Neural crest cell (in vitro differentiated cells): ENCODE results near the gene KCNJ4. TPM values are rescaled to one million over a fixed set of nuclear protein-coding genes. Genes with fewer than 3 reads are reported as not detected.

Experiments used
- DNase-seq: peaks from one replicate; pipeline ENCODE4 v3.0.0; 2021; ENCODE audit warnings: low read depth, mixed read lengths, low spot score
- H3K27ac Mint-ChIP-seq: one replicate; pipeline ENCODE4 v1.8.0; 2021; ENCODE audit warnings: mild to moderate bottlenecking, mixed read lengths; ENCODE audit not compliant: unreplicated experiment
- H3K27me3 Mint-ChIP-seq: 2 replicates; pipeline ENCODE4 v1.8.0; 2021; ENCODE audit warnings: low read depth, mild to moderate bottlenecking, mixed read lengths
- H3K36me3 Mint-ChIP-seq: 2 replicates; pipeline ENCODE4 v1.8.0; 2021; ENCODE audit warnings: low read depth, mild to moderate bottlenecking, mixed read lengths
- H3K4me1 Mint-ChIP-seq: 2 replicates; pipeline ENCODE4 v1.8.0; 2021; ENCODE audit warnings: mixed read lengths
- H3K4me3 Mint-ChIP-seq: one replicate; pipeline ENCODE4 v1.8.0; 2021; ENCODE audit warnings: mild to moderate bottlenecking, mixed read lengths
- H3K9me3 Mint-ChIP-seq: 2 replicates; pipeline ENCODE4 v1.8.0; 2021; ENCODE audit warnings: mixed read lengths
- total RNA-seq: library from RNA; stranded (reverse); gene quantifications from 2 replicates; pipeline ENCODE4 v1.2.1, GENCODE V29; 2021
- TF ChIP-seq, protein P1 (sequence below): fragments of 200-600 bp; sonication (generic); conservative IDR thresholded peaks from 2 replicates; pipeline ENCODE4 v1.5.0; 2021; ENCODE audit warnings: antibody characterized with exemption, mild to moderate bottlenecking

KCNJ4 gene
- total RNA-seq, 1 donor from 2014 or later: 4.4 TPM

DNA sequence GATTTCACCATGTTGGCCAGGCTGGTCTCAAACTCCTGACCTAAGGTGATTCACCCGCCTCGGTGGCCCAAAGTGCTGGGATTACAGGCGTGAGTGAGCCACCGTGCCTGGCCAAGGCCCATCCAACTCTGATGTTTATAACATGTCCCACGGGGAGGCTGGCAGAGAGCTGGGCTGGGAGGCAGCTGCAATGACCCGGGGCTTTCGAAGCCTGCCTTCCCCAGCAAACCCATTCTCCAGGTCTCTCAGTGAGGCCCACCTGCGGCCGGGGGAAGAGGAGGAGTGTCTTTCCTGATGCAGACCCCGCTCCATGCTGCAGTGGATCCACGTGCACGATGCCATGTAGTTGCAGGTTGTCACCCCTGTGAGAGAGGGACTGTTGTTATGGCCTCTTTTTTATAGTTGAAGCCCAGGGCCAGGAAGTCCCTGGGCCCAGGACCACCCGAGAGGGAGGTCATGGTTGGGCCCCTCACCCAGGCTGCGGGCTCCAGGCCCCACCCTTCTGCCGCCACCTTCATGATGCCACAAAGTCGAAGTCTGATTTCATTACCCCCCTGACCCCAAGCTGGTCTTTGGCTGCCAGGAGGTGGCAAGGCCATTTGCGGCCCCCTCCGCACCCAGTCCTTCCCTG is 38.3 kb downstream of the KCNJ4 start:
- H3K4me1 Mint-ChIP-seq: no peaks in the 10 kb centered on the region
- no peak overlapping the region for H3K27ac Mint-ChIP-seq
- no peaks in the 10 kb centered on the region for H3K27me3 Mint-ChIP-seq
- no peaks in the 10 kb centered on the region for H3K36me3 Mint-ChIP-seq
- no peak overlapping the region for H3K4me3 Mint-ChIP-seq
- DNase-seq: no peak
- no peaks in the 10 kb centered on the region for H3K9me3 Mint-ChIP-seq
- TF ChIP-seq, protein P1, sequence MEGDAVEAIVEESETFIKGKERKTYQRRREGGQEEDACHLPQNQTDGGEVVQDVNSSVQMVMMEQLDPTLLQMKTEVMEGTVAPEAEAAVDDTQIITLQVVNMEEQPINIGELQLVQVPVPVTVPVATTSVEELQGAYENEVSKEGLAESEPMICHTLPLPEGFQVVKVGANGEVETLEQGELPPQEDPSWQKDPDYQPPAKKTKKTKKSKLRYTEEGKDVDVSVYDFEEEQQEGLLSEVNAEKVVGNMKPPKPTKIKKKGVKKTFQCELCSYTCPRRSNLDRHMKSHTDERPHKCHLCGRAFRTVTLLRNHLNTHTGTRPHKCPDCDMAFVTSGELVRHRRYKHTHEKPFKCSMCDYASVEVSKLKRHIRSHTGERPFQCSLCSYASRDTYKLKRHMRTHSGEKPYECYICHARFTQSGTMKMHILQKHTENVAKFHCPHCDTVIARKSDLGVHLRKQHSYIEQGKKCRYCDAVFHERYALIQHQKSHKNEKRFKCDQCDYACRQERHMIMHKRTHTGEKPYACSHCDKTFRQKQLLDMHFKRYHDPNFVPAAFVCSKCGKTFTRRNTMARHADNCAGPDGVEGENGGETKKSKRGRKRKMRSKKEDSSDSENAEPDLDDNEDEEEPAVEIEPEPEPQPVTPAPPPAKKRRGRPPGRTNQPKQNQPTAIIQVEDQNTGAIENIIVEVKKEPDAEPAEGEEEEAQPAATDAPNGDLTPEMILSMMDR: no peak

GRCh38 chr22:38415561-38416321 is 39.3 kb downstream of the KCNJ4 start:
- DNase-seq: no peak
- Mint-ChIP-seq H3K4me1 (no peaks in the 10 kb centered on the region), H3K36me3 (peaks cover 3% of the 10 kb centered on the region), H3K27me3 (no peaks in the 10 kb centered on the region), H3K4me3 (no peak overlapping the region), H3K27ac (no peak overlapping the region), H3K9me3 (no peaks in the 10 kb centered on the region)
- TF ChIP-seq, protein P1: no peak

- no peaks in the 10 kb centered on the region for H3K9me3 Mint-ChIP-seq
- no peak overlapping the region for H3K27ac Mint-ChIP-seq
- H3K36me3 Mint-ChIP-seq: peaks cover 3% of the 10 kb centered on the region
- DNase-seq: no peak
- no peaks in the 10 kb centered on the region for H3K27me3 Mint-ChIP-seq
- TF ChIP-seq, protein P1: no peak
- no peaks in the 10 kb centered on the region for H3K4me1 Mint-ChIP-seq
- no peak overlapping the region for H3K4me3 Mint-ChIP-seq
Observed at GRCh38 chr22:38415046-38415445, 40.0 kb downstream of the KCNJ4 start.

DNA sequence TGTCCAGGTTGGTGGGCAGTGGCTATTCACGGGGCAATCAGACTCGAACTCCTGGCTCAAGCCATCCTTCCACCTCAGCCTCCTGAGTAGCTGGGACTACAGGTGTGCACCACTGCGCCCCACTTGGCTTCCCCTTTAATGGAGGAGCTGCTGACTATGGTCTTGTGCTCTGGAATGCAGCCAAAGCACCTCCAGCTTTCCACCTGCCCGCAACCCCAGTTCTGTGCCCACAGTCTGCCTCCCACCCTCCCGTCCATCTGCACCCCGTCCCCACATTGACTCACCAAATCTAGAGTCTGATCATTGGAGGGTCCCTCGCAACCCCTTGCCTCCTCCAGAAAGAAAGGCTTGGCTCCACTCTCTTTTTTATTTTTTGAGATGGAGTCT is 41.0 kb downstream of the KCNJ4 start:
- Mint-ChIP-seq H3K27ac (no peak overlapping the region), H3K36me3 (peaks cover 3% of the 10 kb centered on the region), H3K4me3 (no peak overlapping the region), H3K4me1 (no peaks in the 10 kb centered on the region), H3K27me3 (no peaks in the 10 kb centered on the region), H3K9me3 (no peaks in the 10 kb centered on the region)
- TF ChIP-seq, protein P1: no peak
- no peak for DNase-seq

GRCh38 chr22:38413085-38414008 is 41.7 kb downstream of the KCNJ4 start:
- H3K4me3 Mint-ChIP-seq: no peak overlapping the region
- H3K9me3 Mint-ChIP-seq: no peaks in the 10 kb centered on the region
- H3K36me3 Mint-ChIP-seq: peaks cover 6% of the 10 kb centered on the region
- TF ChIP-seq, protein P1: no peak
- no peak overlapping the region for H3K27ac Mint-ChIP-seq
- no peaks in the 10 kb centered on the region for H3K27me3 Mint-ChIP-seq
- H3K4me1 Mint-ChIP-seq: peaks cover 5% of the 10 kb centered on the region
- no peak for DNase-seq
